Endothelial cell of umbilical vein (primary cell): ENCODE measurements around the gene DPYD. TPM values are rescaled to one million over a fixed set of nuclear protein-coding genes. Genes with fewer than 3 reads are reported as not detected.
A peak's percentile ranks its signal among the peaks of the same experiment; 100 is the strongest.

ENCODE experiments used
- BruUV-seq: library from RNA; stranded (reverse); fragments of 400-500 nt; replicated peaks from 2 replicates; lab custom pipeline; 2021; lab: Mats Ljungman, UMichigan
- CTCF ChIA-PET: fragments of 300-600, 350-600 bp; sonication (Branson Sonifier 250); formaldehyde crosslinking; loops from one replicate; lab custom pipeline; 2021; ENCODE audit warnings: antibody characterized with exemption, inconsistent platforms; lab: Charles Lee
- POLR2A ChIA-PET: fragments of 300-600, 350-600 bp; sonication (Branson Sonifier 250); formaldehyde crosslinking; loops from one replicate; lab custom pipeline; 2021; ENCODE audit warnings: antibody characterized with exemption, inconsistent platforms; lab: Charles Lee
- DNase-seq: peaks from one replicate; pipeline ENCODE4 v3.0.0-alpha.2; 2011; ENCODE audit warnings: low read depth, low spot score
- FAIRE-seq: peaks from 2 replicates; lab custom pipeline; 2011; peaks lifted over from hg19 to GRCh38; lab: Jason Lieb, UNC
- H2AFZ ChIP-seq: 2 replicates; pipeline ENCODE4 v1.6.0; 2012; ENCODE audit warnings: low read depth, low read length, control low read depth, inconsistent platforms
- H3K27ac ChIP-seq: 2 replicates; pipeline ENCODE4 v1.5.1; 2011; ENCODE audit warnings: low read depth, mild to moderate bottlenecking, control low read depth, low read length, moderate library complexity; ENCODE audit not compliant: insufficient read depth
- H3K27me3 ChIP-seq, 2 experiments: 2 replicates each; pipeline versions ENCODE4 v1.6.0 to v1.6.1; 2011; ENCODE audit warnings: low read length in 2 of 2, mixed read lengths in 1 of 2; ENCODE audit not compliant: control insufficient read depth in 2 of 2, insufficient read depth in 2 of 2
- H3K36me3 ChIP-seq, 2 experiments: 2 replicates in 1 of 2; 3 replicates in 1 of 2; pipeline ENCODE4 v1.5.1; 2011; ENCODE audit warnings: low read length in 2 of 2, mild to moderate bottlenecking in 1 of 2, moderate library complexity in 1 of 2; ENCODE audit not compliant: control insufficient read depth in 2 of 2, insufficient read depth in 2 of 2; ENCODE audit errors: extremely low read depth in 1 of 2
- H3K4me1 ChIP-seq: 3 replicates; pipeline ENCODE4 v1.5.1; 2011; ENCODE audit warnings: mild to moderate bottlenecking, low read length; ENCODE audit not compliant: control insufficient read depth, insufficient read depth; ENCODE audit errors: extremely low read depth
- H3K4me2 ChIP-seq: 2 replicates; pipeline ENCODE4 v1.6.1; 2011; ENCODE audit warnings: low read length, control low read depth, mixed read lengths; ENCODE audit not compliant: insufficient read depth
- H3K4me3 ChIP-seq, 3 experiments: fragments of 200-600 bp in 1 of 3; sonication (generic), shearing (Covaris generic) in 1 of 3; replicated peaks in 1 of 3; 2 replicates each; pipeline ENCODE4 v1.5.1; 2011 to 2016; ENCODE audit warnings: control low read depth in 3 of 3, low read length in 3 of 3, mild to moderate bottlenecking in 2 of 3, inconsistent platforms in 1 of 3, low read depth in 1 of 3, moderate library complexity in 1 of 3; ENCODE audit not compliant: insufficient read depth in 1 of 3
- H3K79me2 ChIP-seq: 2 replicates; pipeline ENCODE4 v1.6.0; 2012; ENCODE audit warnings: low read length, inconsistent platforms; ENCODE audit not compliant: control insufficient read depth, insufficient read depth
- H3K9ac ChIP-seq: replicated peaks from 2 replicates; pipeline ENCODE3; 2011; ENCODE audit warnings: low read length, control low read depth; ENCODE audit not compliant: insufficient read depth; ENCODE audit errors: extremely low read depth
- H3K9me1 ChIP-seq: replicated peaks from 3 replicates; pipeline ENCODE4 v1.6.0; 2011; ENCODE audit warnings: mild to moderate bottlenecking, low read length; ENCODE audit not compliant: control insufficient read depth, insufficient read depth; ENCODE audit errors: extremely low read depth
- H3K9me3 ChIP-seq: replicated peaks from 2 replicates; pipeline ENCODE4 v1.5.1; 2012; ENCODE audit warnings: low read length, inconsistent platforms; ENCODE audit not compliant: control insufficient read depth, insufficient read depth
- H4K20me1 ChIP-seq: replicated peaks from 2 replicates; pipeline ENCODE3; 2011; ENCODE audit warnings: mild to moderate bottlenecking, low read length; ENCODE audit not compliant: control insufficient read depth, insufficient read depth; ENCODE audit errors: extremely low read depth
- CTCF ChIP-seq, 2 donors: IDR thresholded peaks; 1 replicate in 1 of 2; 2 replicates in 1 of 2; pipeline ENCODE4 v1.5.1; 2011; ENCODE audit warnings: low read length in 2 of 2, mild to moderate bottlenecking in 2 of 2, moderate library complexity in 2 of 2, control low read depth in 1 of 2, inconsistent platforms in 1 of 2, low read depth in 1 of 2; ENCODE audit not compliant: insufficient read depth in 1 of 2; ENCODE audit errors: extremely low read depth in 1 of 2
- EZH2 ChIP-seq: IDR thresholded peaks from 2 replicates; pipeline ENCODE4 v1.6.1; 2012; ENCODE audit warnings: borderline replicate concordance, low read depth, mild to moderate bottlenecking, moderate library complexity, low read length, inconsistent platforms; ENCODE audit not compliant: severe bottlenecking
- FOS ChIP-seq: IDR thresholded peaks from 2 replicates; pipeline ENCODE4 v1.6.1; 2011; ENCODE audit warnings: mild to moderate bottlenecking, low read length, moderate library complexity, borderline replicate concordance; ENCODE audit not compliant: insufficient read depth
- GATA2 ChIP-seq: IDR thresholded peaks from 2 replicates; pipeline ENCODE4 v1.7.0; 2011; ENCODE audit warnings: low read depth, mild to moderate bottlenecking, moderate library complexity, mixed read lengths, low read length; ENCODE audit not compliant: insufficient read length, insufficient read depth
- JUN ChIP-seq: IDR thresholded peaks from 2 replicates; pipeline ENCODE4 v1.6.1; 2011; ENCODE audit warnings: borderline replicate concordance, low read depth; ENCODE audit not compliant: insufficient read length, insufficient read depth
- MAX ChIP-seq: IDR thresholded peaks from 2 replicates; pipeline ENCODE4 v1.6.1; 2011; ENCODE audit not compliant: insufficient read depth, insufficient read length
- MYC ChIP-seq: IDR thresholded peaks from one replicate; pipeline ENCODE4 v1.6.1; 2011; ENCODE audit warnings: mild to moderate bottlenecking, low read depth, low read length
- POLR2A ChIP-seq: IDR thresholded peaks from 2 replicates; pipeline ENCODE4 v1.6.1; 2012; ENCODE audit warnings: low read depth, mild to moderate bottlenecking, control low read depth, low read length
- POLR2AphosphoS5 ChIP-seq: IDR thresholded peaks from 2 replicates; pipeline ENCODE4 v1.6.1; 2012; ENCODE audit warnings: low read depth, mild to moderate bottlenecking, control low read depth, low read length, moderate library complexity; ENCODE audit not compliant: insufficient read depth
- dilution Hi-C: fragments of 300-500 bp; cut with MboI; formaldehyde crosslinking; loops from one replicate; pipeline ENCODE4 v1.15.0; 2019; ENCODE audit warnings: low sequenced_read_pairs; ENCODE audit not compliant: extremely low pct_ligation_motif_present
- intact Hi-C: fragments of 100-400 bp; cut with micrococcal nuclease; formaldehyde crosslinking; loops from one replicate; pipeline ENCODE4 v1.10.0; 2022
- polyA plus RNA-seq, 4 experiments: library from polyadenylated mRNA; depleted of rRNA in 3 of 4; stranded (reverse) in 3 of 4; unstranded in 1 of 4; fragments of >200 nt; gene quantifications; 2 replicates each; pipeline versions ENCODE4 v1.2.1 to v1.2.3, GENCODE V29; 2011 to 2012; ENCODE audit warnings: missing spikeins in 1 of 4
- total RNA-seq: library from RNA; stranded (reverse); gene quantifications from 2 replicates; pipeline ENCODE4 v1.2.3, GENCODE V29; 2021

Gene DPYD
- total and polyA plus RNA-seq, 2 donors (not counting 3 experiments of a cell fraction or from before 2014, with no cell fraction given): 4.6 to 15.1 TPM

- H3K79me2 ChIP-seq: peaks cover 16% of the 10 kb centered on the region
- peaks cover 61% of the 10 kb centered on the region for H3K4me1 ChIP-seq
- no peaks in the 10 kb centered on the region for H3K36me3 ChIP-seq
- no peaks in the 10 kb centered on the region for H3K9me3 ChIP-seq
- no peak overlapping the region for H3K9ac ChIP-seq
- DNase-seq (peak; percentile 14), FAIRE-seq (no peak)
- no peaks in the 10 kb centered on the region for H4K20me1 ChIP-seq
- H3K4me2 ChIP-seq: no peak overlapping the region
- POLR2A ChIA-PET: interaction anchor here (1.0 kb wide), 1 partner anchor 15 kb away, joined by 3 read pairs; no protein-coding TSS in a partner anchor
- no peaks in the 10 kb centered on the region for H3K27me3 ChIP-seq
- CTCF ChIA-PET: interaction anchor here (1.4 to 6.5 kb wide), 2 partner anchors 15 to 103 kb away, joined by 3 to 33 read pairs; partner anchors contain the start of gene DPYD
- no peak overlapping the region for H3K4me3 ChIP-seq
- dilution Hi-C loops: no loop called here
- intact Hi-C loops: loop anchor here (5.0 kb wide), 1 partner anchor 423 kb away; no protein-coding TSS in a partner anchor
- H3K27ac ChIP-seq: no peak overlapping the region
- BruUV-seq: no TSS peak
- TF ChIP-seq JUN: no peak
- H2AFZ ChIP-seq: peak overlapping the region; percentile 5
- no peaks in the 10 kb centered on the region for H3K9me1 ChIP-seq
These were observed 16.3 kb downstream of the DPYD start for GRCh38 chr1:97904534-97904933.

DNA sequence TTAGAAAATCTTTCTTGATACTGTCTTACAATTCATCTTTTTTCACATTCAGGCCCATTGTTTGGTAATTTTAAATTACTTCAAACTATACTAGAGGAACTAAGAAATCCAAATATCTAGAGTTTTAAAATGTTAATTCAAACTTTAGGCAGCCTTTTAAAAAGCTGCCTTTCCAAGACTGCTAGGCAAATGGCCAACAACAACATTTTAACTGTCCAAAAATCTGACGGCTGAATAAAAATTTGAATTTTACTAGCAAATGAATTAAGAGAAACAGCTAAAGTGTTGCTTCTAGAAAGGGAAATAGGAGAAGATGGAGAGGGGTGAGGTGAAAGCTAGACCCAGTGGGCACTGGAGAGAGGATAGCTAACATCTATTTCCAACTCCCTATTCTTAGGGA lies 17.2 kb downstream of the DPYD start:
- H3K9me3 ChIP-seq: no peaks in the 10 kb centered on the region
- peak; percentile 47 for FAIRE-seq
- peak overlapping the region; percentile 27 for H3K4me2 ChIP-seq
- peaks cover 61% of the 10 kb centered on the region for H3K4me1 ChIP-seq
- H2AFZ ChIP-seq: peak overlapping the region; percentile 48
- peak overlapping the region; percentile 31 for H3K9ac ChIP-seq
- dilution Hi-C loops: no loop called here
- peak; percentile 70 for DNase-seq
- ChIA-PET CTCF (interaction anchor here (1.4 to 6.5 kb wide), 2 partner anchors 16 to 104 kb away, joined by 3 to 33 read pairs; partner anchors contain the start of gene DPYD), POLR2A (interaction anchor here (1.0 kb wide), 1 partner anchor 16 kb away, joined by 3 read pairs; no protein-coding TSS in a partner anchor)
- no peaks in the 10 kb centered on the region for H3K36me3 ChIP-seq
- BruUV-seq: no TSS peak
- H3K4me3 ChIP-seq: no peak overlapping the region
- intact Hi-C loops: loop anchor here (5.0 kb wide), 1 partner anchor 424 kb away; no protein-coding TSS in a partner anchor
- no peak overlapping the region for H3K27ac ChIP-seq
- H3K9me1 ChIP-seq: no peaks in the 10 kb centered on the region
- peaks cover 17% of the 10 kb centered on the region for H3K79me2 ChIP-seq
- TF ChIP-seq FOS (no peak), MYC (no peak), POLR2AphosphoS5 (no peak), GATA2 (no peak), POLR2A (no peak), JUN (no peak), CTCF (IDR thresholded peaks at IDR 0.05; ENCODE audit: extremely low read depth in 1 of 2, insufficient read depth in 1 of 2, low read depth in 1 of 2, low read length in 2 of 2) (no peak), EZH2 (no peak), MAX (no peak)
- H3K27me3 ChIP-seq: no peaks in the 10 kb centered on the region
- H4K20me1 ChIP-seq: no peaks in the 10 kb centered on the region
